Stimulated activated CD4-positive, alpha-beta T cell treated with anti-CD3 and anti-CD28 coated beads, Interleukin-1b, Interleukin-23, amount 100 ng/mL, for 24 hours (primary cell): ENCODE measurements around the gene IL21.

Experiments
- DNase-seq, 4 experiments: peaks; one replicate each; pipeline ENCODE4 v3.0.0-alpha.2; 2020; ENCODE audit warnings: low read depth in 4 of 4, low spot score in 1 of 4

The IL21 gene

GRCh38 chr4:122633211-122633610 is 12.3 kb upstream of the IL21 start:
- DNase-seq, result no peak

GRCh38 chr4:122632396-122633143 is 11.7 kb upstream of the IL21 start:
- DNase-seq, result no peak

- DNase-seq, result no peak
Observed at GRCh38 chr4:122625156-122625555, 4.3 kb upstream of the IL21 start.

GRCh38 chr4:122624205-122624604 is 3.3 kb upstream of the IL21 start:
- DNase-seq, result no peak

GRCh38 chr4:122623637-122624166 is 2.8 kb upstream of the IL21 start:
- DNase-seq, result no peak

GRCh38 chr4:122622400-122622799 is 1.5 kb upstream of the IL21 start:
- no peak for DNase-seq

GRCh38 chr4:122619611-122620010 is 1.3 kb downstream of the IL21 start:
- no peak for DNase-seq

GRCh38 chr4:122617597-122618593 is 3.0 kb downstream of the IL21 start:
- DNase-seq, result no peak

GRCh38 chr4:122616915-122617596 is 3.8 kb downstream of the IL21 start:
- no peak for DNase-seq

- no peak for DNase-seq
Observed at GRCh38 chr4:122614621-122615020, 6.2 kb downstream of the IL21 start.

GRCh38 chr4:122612540-122612939 is 8.3 kb downstream of the IL21 start:
- DNase-seq, result no peak

- no peak for DNase-seq
Observed at GRCh38 chr4:122606364-122607043, 14.4 kb downstream of the IL21 start.

- DNase-seq, result no peak
Observed at GRCh38 chr4:122604146-122604545, 16.7 kb downstream of the IL21 start.

- no peak for DNase-seq
Observed at GRCh38 chr4:122603156-122603574, 17.7 kb downstream of the IL21 start.

GRCh38 chr4:122602277-122603142 is 18.4 kb downstream of the IL21 start:
- DNase-seq, result no peak

- no peak for DNase-seq
Observed at GRCh38 chr4:122591196-122591595, 29.7 kb downstream of the IL21 start.

GRCh38 chr4:122588453-122589238 is 32.2 kb downstream of the IL21 start:
- no peak for DNase-seq

- DNase-seq, result no peak
Observed at GRCh38 chr4:122584519-122584918, 36.3 kb downstream of the IL21 start.

- DNase-seq, result no peak
Observed at GRCh38 chr4:122583906-122584305, 37.0 kb downstream of the IL21 start.
